ENCODE results near the gene ZSWIM5.
"Not testable (repeated sequence)": the region's sequence is repeated elsewhere in the genome, so short reads cannot be mapped to it uniquely, and the experiment has no call there.

Gene ZSWIM5

GRCh38 chr1:45205011-45205909 is 1.1 kb downstream of the ZSWIM5 start:
- peak; percentile 66 for DNase-seq

DNA sequence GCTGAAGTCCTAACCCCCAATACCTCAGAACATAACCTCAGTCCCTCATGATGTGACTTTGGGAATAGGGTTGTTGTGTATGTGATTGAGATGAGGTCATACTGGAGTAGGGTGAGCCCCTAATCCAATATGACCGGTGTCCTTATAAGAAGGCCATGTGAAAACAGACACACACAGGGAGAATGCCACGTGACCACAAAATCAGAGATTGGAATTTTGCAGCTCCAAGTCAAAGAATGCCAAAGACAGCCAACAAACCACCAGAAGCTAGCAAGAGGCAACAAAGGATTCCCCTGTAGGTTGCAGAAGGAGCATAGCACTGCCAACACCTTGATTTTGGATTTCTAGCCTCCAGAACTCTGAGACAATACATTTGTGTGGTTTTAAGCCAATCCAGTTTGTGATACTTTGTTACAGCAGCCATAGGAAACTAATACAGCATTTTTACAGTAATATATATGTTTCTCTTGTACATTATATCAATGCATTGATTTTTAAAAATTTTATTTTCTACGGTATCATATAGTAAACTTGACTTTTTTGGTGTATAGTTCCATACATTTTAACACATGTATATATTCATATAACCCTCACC is 5.4 kb downstream of the ZSWIM5 start:
- no peak for DNase-seq

DNA sequence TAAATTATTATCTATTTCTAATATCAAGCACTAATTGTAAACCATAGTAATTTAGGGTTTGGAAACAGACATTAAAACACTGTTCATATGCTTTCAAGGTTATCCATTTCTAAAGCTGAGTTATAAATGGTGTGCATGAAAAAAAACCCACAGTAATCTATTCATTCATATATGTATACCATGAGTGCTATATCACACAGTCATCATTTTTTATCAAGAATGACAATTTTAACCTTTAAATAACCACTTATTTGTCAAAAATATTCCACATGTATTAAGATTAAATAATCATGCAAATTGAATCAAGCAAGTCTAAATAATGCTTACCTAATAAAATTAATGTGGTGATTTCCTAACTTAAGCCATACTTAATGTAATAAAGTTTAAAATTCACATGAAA is 6.0 kb downstream of the ZSWIM5 start:
- no peak for DNase-seq

DNA sequence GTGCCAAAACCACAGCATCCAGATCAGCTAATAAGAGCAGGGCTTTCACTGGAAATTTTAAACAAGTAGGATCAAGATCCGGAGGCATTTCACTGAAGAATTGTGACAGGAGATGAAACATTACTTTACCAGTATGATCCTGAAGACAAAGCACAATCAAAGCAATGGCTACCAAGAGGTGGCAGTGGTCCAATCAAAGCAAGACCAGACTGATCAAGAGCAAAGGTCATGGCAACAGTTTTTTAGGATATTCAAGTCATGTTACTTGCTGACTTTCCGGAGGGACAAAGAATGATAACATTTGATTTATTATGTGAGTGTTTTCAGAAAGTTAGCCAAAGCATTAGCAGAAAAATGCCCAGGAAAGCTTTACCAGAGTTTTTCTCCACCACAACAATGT is 8.2 kb downstream of the ZSWIM5 start:
- DNase-seq: no peak

DNA sequence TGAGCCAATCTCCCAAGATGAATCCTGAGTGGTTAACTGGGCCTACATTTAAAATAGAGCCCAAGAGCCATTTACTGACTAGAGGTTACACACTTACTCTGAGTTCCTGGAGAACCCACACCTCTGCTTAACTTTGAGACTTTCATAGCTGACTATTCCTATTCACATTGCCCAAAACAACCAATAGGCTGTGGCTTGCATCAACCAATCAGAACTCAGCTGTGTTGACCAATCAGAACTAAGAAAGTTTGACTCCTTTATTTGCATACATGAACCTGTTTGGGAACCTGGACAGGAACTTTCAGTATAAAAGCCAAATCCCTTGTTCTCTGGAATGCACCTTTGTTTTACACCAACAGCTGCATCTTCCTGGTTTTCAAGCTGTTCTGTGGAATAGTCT is 9.5 kb downstream of the ZSWIM5 start:
- no peak for DNase-seq

DNA sequence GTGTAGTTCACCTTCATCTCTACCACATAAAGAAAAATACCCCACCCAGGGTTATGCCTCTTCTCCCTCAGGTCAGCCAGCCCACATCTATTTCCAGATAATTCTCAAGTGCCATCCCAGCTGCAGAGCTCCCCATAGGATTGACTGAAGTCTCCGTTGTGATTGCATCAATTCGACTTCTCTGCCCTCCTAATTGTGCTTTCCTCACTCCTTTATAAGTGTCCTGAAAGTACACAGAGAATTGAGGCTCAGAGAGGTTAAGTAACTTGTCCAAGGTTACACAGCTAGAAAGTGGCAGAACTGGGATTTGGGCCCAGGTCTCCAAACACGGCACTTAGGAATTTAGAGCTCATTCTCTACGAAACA is 15.0 kb downstream of the ZSWIM5 start:
- DNase-seq: no peak

DNA sequence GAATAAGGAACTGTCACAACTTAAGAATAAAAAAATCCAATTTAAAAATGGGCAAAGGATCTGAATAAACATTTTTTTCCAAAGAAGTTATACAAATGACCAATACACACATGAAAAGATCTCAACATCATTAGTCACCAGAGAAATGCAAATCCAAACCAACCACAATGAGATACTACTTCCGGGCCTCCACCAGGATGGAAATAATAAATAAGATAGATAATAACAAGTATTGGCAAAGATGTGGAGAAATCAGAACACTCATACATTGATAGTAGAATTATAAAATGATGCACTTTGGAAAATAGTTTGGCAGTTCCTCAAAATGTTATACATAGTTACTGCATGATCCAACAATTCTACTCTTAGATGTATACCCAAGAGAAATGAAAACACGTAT is 18.7 kb downstream of the ZSWIM5 start:
- no peak for DNase-seq

DNA sequence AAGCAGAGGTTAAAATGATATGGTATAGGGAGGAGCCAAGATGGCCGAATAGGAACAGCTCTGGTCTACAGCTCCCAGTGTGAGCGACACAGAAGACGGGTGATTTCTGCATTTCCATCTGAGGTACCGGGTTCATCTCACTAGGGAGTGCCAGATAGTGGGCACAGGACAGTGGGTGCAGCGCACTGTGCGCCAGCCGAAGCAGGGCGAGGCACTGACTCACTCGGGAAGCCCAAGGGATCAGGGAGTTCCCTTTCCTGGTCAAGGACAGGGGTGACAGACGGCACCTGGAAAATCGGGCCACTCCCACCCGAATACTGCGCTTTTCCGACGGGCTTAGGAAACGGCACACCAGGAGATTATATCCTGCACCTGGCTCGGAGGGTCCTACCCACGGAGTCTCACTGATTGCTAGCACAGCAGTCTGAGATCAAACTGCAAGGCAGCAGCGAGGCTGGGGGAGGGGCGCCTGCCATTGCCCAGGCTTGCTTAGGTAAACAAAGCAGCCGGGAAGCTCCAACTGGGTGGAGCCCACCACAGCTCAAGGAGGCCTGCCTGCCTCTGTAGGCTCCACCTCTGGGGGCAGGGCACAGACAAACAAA is 26.4 kb downstream of the ZSWIM5 start:
- DNase-seq: not testable (repeated sequence)

DNA sequence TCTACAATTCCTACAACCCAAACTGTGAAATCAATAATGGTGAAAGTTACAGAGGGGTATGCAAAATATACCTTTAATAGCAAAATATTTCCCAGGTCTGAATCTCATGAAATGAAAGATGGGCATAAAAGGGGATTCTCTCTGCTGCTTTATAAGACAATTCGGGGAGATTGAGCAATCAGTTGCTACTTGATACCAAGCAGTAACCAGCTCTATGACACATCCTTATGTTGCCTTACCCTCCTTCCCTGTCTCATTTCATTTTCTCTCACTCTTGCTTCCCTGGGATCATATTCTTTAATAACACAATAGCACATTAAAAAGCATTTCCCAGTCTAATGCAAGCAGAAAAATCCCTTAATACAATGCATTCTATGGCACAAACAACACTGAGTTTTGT is 29.0 kb downstream of the ZSWIM5 start:
- no peak for DNase-seq

DNA sequence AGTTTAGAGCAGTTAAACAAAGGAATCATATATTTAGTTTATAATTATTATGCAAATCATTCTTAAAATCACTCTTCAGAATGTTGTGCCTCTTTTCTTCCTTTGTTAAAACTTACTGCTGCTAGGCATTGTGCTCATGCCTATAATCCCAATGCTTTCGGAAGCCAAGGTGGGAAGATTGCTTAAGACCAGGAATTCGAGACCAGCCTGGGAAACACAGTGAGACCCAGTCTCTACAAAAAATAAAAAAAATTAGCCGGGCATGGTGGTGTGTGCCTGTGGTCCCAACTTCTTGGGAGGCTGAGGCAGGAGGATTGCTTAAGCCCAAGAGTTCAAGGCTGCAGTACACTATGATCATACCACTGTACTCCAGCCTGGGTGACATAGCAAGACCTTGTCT is 33.6 kb downstream of the ZSWIM5 start:
- no peak for DNase-seq

- DNase-seq: no peak
Observed at GRCh38 chr1:45172005-45172404, 34.4 kb downstream of the ZSWIM5 start.

DNA sequence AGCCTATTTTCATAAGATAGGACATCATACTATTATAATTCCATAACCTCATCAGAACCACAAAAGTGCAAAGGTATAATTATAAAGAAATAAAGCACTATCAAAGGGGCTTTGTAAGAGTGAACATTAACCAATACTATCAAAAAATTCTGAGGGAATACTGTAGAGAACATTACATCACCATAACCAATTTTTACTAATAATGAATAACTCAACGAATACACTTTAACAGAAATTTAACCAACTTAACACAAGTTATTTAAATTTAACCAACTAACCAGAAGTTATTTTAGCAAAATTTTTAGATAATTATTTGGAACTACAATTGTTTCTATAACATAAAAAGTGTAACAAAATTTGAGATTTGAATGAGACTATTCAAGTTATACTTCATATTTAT is 34.8 kb downstream of the ZSWIM5 start:
- DNase-seq: no peak

GRCh38 chr1:45170151-45170742 is 36.2 kb downstream of the ZSWIM5 start:
- DNase-seq: no peak

- DNase-seq: not testable (repeated sequence)
Observed at GRCh38 chr1:45167947-45168346, 38.5 kb downstream of the ZSWIM5 start.

DNA sequence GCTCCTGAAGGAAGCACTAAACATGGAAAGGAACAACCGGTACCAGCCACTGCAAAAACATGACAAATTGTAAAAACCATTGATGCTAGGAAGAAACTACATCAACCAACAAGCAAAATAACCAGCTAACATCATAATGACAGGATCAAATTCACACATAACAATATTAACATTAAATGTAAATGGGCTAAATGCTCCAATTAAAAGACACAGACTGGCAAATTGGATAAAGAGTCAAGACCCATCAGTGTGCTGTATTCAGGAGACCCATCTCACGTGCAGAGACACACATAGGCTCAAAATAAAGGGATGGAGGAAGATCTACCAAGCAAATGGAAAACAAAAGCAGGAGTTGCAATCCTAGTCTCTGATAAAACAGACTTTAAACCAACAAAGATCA is 42.1 kb downstream of the ZSWIM5 start:
- not testable (repeated sequence) for DNase-seq

GRCh38 chr1:45163111-45163510 is 43.3 kb downstream of the ZSWIM5 start:
- DNase-seq: not testable (repeated sequence)

DNA sequence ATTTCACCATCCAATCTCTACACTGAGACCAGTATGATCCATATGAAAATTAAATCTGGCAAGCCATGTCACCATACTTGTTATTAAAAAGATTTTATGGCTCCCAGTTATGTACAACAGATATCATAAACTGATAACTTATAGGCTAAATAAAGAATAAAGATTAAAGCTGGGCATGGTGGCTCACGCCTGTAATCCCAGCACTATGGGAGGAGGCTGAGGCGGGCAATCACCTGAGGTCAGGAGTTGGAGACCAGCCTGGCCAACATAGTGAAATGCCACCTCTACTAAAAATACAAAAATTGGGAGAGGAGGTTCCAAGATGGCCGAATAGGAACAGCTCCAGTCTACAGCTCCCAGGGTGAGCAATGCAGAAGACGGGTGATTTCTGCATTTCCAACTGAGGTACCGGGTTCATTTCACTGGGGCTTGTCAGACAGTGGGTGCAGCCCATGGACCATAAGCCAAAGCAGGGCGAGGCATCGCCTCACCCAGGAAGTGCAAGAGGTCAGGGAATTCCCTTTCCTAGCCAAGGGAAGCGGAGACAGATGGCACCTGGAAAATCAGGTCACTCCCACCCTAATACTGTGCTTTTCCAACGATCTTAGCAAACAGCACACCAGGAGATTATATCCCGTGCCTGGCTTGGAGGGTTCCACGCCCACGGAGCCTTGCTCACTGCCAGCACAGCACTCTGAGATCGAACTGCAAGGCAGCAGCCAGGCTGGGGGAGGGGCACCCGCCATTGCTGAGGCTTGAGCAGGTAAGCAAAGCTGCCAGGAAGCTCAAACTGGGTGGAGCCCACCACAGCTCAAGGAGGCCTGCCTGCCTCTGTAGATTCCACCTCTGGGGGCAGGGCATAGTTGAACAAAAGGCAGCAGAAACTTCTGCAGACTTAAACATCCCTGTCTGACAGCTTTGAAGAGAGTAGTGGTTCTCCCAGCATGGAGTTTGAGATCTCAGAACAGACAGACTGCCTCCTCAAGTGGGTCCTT is 44.1 kb downstream of the ZSWIM5 start:
- DNase-seq: not testable (repeated sequence)

GRCh38 chr1:45155957-45156356 is 50.4 kb downstream of the ZSWIM5 start:
- no peak for DNase-seq

GRCh38 chr1:45155423-45155822 is 51.0 kb downstream of the ZSWIM5 start:
- no peak for DNase-seq

DNA sequence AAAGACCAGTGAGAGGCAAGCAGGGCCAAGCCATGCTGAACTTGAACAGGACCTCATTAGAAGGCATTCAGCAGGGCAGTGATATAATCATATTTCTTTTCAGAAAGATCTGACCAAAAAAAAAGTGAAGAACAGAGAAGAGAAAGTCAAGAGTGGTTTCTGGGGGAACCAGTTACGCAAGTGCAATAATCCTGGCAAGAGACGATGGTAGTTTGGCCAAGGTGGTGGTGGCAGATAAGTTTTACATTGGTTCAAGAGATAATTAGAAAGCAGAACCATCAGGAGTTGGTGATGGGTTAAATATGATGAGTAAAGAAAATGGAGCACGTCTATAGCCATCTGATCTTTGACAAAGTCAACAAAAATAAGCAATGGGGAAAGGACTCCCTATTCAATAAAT is 54.3 kb downstream of the ZSWIM5 start:
- no peak for DNase-seq

DNA sequence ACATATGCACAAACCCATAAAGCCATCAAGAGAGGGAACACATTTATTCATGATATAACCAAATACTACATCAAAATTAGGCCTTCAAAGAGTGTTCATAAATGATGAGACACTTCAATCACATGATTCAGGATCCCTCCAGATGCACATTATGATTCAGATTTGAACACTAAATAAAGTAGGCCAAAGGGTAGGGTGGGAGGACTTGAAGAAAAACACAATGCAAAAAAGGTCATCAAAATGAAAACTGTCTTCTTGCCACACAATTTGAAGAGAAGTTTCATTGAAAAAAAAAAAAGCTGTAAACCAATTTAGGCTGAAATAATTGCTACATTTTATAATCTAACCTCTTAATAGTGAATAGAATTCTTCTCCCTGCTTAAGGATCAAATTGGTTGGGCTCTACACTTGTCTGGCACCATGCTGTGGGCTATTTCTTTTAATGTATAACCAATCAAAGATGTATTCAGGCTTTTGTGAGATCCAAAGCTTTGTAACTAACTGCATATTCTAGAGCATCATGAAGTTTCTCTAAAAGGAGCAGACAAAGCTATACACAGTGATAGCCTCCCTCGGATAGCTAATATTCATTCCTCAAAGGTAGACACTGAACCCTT is 58.1 kb downstream of the ZSWIM5 start:
- DNase-seq: no peak

DNA sequence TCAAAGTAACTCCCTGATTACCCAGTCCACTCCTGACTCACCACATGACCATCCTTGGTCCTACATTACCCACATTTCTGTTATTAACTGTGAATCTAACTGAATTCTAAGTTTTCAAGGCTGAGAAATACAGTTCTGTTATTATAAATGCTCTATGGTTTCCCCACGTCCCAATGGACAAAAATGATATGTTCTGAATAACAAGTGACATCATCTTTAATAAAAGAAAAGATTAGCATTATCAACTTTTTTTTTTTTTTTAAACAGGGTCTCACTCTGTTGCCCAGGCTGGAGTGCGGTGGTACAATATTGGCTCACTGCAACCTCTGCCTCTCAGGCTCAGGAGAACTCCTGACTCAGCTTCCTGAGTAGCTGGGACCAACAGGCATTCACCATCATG is 59.6 kb downstream of the ZSWIM5 start:
- no peak for DNase-seq

Measured in right kidney (tissue), 1 donor.